GM12874 (cell line): ENCODE results near the gene ISCU.

Source experiments
- CTCF ChIP-seq: IDR thresholded peaks from 2 replicates; pipeline ENCODE4 v1.5.1; 2011; ENCODE audit warnings: low read depth, mild to moderate bottlenecking, control low read depth, low read length, moderate library complexity; ENCODE audit not compliant: insufficient read depth

Gene ISCU

GRCh38 chr12:108530161-108530560, 32.2 kb upstream of the ISCU start:
- no peak for TF ChIP-seq CTCF

DNA sequence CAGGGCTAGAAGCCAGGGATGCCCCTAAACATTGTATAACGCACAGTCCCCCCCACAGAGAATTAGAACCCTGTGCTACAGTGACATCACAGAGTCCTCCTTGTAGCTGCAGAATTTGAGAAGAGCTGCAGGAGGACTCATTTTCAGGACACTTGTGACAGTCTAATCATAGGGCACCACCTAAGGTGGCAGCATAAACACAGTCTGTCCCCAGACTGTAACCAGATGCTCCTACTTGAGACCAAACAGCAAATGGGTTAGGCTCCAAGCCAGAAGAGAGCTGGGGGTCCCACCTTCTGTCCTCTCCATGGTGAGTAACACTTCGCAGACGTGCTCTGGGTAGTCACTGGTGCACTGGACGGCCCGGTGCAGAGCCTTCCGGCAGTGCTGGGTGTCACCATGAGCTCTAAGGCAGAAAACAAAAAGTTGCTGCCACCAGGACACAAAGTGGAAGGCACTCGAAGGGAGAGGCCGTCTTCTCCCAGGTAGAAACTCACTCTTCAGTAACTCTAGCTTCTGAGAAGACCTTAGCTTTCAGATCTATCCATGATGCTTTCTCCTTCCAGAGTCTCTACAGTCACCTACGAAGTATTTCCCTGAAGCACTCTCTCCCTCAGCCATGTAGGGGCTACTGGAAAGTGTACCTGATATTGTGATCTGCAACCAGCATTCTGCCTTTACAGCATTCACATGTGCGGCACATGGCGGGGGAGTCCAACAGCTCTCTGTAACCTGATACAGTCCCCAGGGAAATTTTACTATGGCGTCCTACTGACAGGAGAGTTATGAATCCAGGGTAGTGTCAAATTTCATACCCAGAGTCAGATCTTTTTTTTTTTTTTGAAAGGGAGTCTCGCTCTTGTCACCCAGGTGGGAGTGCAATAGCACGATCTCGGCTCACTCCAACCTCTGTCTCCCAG, 30.2 kb upstream of the ISCU start:
- no peak for TF ChIP-seq CTCF

DNA sequence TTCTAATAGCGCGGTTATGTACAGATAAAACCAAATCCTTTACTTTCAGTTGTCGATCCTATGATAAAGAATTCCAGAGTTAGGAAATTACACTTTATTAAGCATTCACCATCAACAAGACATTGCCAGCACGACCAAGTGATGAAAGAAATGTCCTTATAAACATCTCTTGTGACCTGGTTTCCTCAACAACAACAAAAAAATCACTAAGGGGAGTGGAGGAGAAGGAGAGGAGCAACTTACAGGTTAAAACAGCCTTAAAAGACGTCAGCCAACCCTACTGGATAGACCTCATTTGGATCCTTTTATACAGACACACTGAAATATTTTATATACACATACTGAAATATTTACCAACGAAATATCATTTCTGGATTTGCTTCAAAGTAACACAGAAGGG, 24.2 kb upstream of the ISCU start:
- TF ChIP-seq CTCF, result no peak

DNA sequence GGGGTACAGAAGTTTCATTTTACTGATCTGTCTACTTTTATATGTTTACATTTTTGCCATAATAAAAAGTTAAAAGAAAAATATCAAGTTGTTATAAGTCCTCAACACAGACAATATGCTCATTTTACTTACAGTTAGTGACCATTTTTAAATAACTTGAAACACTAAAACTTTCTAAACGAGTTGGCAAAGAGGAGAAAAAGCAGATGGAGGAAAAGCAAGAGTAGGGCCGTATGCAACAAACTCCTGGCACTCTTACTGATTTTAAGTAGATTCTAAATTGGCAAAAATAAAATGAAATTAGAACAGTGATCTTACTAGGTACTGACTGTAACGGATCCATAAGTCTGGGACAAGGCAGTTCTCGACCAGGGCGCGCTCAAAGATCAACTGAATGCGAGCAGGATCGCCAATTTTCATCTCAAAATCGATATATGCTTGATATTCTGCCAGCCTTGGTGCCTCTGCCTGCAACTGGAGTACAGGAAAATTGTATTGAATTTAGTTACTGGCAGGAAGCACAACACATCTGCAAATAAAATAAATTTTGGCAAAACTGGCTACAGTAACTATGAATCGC, 23.7 kb upstream of the ISCU start:
- no peak for TF ChIP-seq CTCF

- TF ChIP-seq CTCF, result no peak
Measured at GRCh38 chr12:108542320-108542719, 20.1 kb upstream of the ISCU start.

GRCh38 chr12:108543652-108544051, 18.7 kb upstream of the ISCU start:
- TF ChIP-seq CTCF, result no peak

- TF ChIP-seq CTCF, result no peak
Measured at GRCh38 chr12:108547686-108548085, 14.7 kb upstream of the ISCU start.
